ENCODE results near the gene ZMIZ1.

- TF ChIP-seq CTCF (IDR thresholded peaks at IDR 0.05 in 4 of 5, conservative IDR thresholded peaks at IDR 0.05 in 1 of 5) (no peak), POLR2A (IDR thresholded peaks at IDR 0.05) (no peak)
Measured at GRCh38 chr10:79283616-79284015, 214.8 kb downstream of the ZMIZ1 start.

Measured in gastrocnemius medialis (tissue), 4 donors.